Measurements from ENCODE around the gene SIGLEC10.

Gene SIGLEC10

DNA sequence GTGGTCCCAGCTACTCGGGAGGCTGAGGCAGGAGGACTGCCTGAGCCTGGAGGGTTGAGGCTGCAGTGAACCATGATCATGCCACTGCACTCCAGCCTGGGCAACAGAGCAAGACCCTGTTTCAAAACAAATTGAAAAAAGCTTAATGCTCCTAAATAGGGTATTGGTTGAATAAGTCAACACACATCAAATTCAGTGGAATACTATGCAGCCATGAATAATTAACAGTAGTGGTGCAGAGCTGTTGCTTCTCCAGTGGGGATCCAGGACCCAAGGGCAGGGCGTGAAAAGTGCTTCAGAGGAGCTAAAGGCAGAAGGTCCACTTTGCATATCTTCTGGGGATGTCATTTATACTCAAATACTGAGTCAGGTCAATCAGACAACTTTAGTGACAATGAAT, 22.6 kb upstream of the SIGLEC10 start:
- H3K27ac ChIP-seq = no peak overlapping the region
- H3K4me3 ChIP-seq (ENCODE audit: low read depth, low read length) = no peak overlapping the region
- DNase-seq = no peak
- in situ Hi-C loops (cut with HindIII; ENCODE audit: low pct_ligation_motif_present, low sequenced_read_pairs) = no loop called here
- TF ChIP-seq, protein P1, sequence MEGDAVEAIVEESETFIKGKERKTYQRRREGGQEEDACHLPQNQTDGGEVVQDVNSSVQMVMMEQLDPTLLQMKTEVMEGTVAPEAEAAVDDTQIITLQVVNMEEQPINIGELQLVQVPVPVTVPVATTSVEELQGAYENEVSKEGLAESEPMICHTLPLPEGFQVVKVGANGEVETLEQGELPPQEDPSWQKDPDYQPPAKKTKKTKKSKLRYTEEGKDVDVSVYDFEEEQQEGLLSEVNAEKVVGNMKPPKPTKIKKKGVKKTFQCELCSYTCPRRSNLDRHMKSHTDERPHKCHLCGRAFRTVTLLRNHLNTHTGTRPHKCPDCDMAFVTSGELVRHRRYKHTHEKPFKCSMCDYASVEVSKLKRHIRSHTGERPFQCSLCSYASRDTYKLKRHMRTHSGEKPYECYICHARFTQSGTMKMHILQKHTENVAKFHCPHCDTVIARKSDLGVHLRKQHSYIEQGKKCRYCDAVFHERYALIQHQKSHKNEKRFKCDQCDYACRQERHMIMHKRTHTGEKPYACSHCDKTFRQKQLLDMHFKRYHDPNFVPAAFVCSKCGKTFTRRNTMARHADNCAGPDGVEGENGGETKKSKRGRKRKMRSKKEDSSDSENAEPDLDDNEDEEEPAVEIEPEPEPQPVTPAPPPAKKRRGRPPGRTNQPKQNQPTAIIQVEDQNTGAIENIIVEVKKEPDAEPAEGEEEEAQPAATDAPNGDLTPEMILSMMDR (IDR thresholded peaks at IDR 0.05; ENCODE audit: low read depth, low read length, missing control alignments) = no peak
- H3K36me3 ChIP-seq (replicated peaks) = no peaks in the 10 kb centered on the region
- H3K27me3 ChIP-seq (replicated peaks) = no peaks in the 10 kb centered on the region

DNA sequence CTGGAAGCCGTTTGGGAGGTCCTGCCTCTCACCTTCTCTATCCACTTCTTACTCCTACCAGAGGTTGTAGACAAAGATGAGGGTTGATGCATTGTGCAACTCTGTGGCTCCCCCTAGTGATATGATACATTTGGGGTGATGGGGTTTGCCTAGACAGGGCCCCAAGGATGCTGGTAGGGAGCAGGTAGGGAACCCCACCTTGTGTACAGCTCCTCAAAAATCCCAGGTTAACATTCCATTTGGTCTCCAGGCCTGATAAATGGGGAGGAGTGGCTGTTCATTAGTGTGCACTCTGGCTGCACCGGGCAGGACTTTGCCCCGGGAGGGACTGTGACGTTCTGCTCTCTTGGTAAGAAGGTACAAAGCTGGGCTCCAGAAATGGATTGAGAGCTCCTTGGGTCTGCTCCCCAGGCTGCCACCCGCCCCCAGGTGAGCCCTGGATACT, 21.6 kb upstream of the SIGLEC10 start:
- in situ Hi-C loops (cut with HindIII; ENCODE audit: low pct_ligation_motif_present, low sequenced_read_pairs) = no loop called here
- Histone ChIP-seq H3K27ac (no peak overlapping the region), H3K27me3 (replicated peaks) (no peaks in the 10 kb centered on the region), H3K36me3 (replicated peaks) (no peaks in the 10 kb centered on the region), H3K4me3 (ENCODE audit: low read depth, low read length) (no peak overlapping the region)
- TF ChIP-seq, protein P1 (IDR thresholded peaks at IDR 0.05; ENCODE audit: low read depth, low read length, missing control alignments) = no peak
- DNase-seq = no peak

DNA sequence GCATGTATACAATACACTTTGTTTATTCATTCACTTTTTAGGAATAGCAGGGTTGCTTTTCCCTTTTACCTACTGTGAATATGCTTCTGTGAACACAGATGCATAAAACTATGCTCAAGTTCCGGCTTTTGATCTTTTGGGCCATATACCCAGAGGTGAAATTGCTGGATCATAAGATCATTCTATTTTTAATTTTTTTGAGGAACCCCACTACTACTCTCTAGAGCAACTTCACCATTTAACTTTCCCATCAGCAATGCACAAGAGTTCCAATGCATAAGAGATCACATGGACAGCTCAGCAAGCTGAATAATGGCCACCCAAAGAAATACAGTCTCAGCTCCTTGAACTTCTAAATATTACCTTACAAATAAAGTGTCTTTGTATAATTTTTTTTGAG, 17.0 kb upstream of the SIGLEC10 start:
- Histone ChIP-seq H3K27ac (no peak overlapping the region), H3K27me3 (replicated peaks) (no peaks in the 10 kb centered on the region), H3K36me3 (replicated peaks) (no peaks in the 10 kb centered on the region), H3K4me3 (ENCODE audit: low read depth, low read length) (no peak overlapping the region)
- DNase-seq = no peak
- in situ Hi-C loops (cut with HindIII; ENCODE audit: low pct_ligation_motif_present, low sequenced_read_pairs) = no loop called here
- TF ChIP-seq, protein P1 (IDR thresholded peaks at IDR 0.05; ENCODE audit: low read depth, low read length, missing control alignments) = no peak

DNA sequence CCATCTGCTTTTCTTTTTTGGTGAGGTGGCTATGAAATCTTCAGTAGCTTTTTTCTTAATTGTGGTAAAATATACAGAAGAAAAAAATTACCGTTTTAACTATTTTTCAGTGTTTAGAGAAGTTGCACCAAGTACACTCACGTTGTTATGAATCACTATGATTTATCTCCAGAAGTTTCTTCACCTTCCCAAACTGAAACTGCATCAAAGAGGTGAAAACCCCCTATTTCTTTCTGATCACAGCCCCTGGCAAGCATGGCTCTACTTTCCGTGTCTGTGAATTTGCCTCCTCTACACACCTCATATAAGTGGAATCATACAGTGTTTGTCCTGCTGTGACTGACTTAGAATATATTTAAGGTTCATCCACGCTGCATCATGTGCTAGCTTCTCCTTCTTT, 15.6 kb upstream of the SIGLEC10 start:
- Histone ChIP-seq H3K27me3 (replicated peaks) (no peaks in the 10 kb centered on the region), H3K36me3 (replicated peaks) (no peaks in the 10 kb centered on the region), H3K4me3 (ENCODE audit: low read depth, low read length) (no peak overlapping the region), H3K27ac (no peak overlapping the region)
- TF ChIP-seq, protein P1 (IDR thresholded peaks at IDR 0.05; ENCODE audit: low read depth, low read length, missing control alignments) = no peak
- DNase-seq = no peak
- in situ Hi-C loops (cut with HindIII; ENCODE audit: low pct_ligation_motif_present, low sequenced_read_pairs) = no loop called here

DNA sequence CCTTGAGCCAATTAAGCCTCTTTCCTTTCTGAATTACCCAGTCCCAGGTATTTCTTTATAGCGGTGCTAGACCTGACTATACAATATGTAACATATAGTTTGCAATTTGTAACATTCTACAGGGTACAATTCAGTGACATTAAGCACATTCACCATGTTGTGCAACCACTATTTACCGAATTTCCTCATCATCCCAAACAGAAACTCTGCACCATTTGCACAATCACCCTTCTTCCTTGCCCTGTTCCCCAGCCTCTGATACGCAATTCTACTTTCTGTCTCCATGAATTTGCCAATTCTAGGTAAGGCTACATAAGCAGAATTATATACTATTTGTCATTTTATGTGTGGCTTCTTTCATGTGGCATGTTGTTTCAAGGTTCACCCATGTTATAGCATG, 13.7 kb upstream of the SIGLEC10 start:
- no peak for DNase-seq
- in situ Hi-C loops (cut with HindIII; ENCODE audit: low pct_ligation_motif_present, low sequenced_read_pairs) = no loop called here
- Histone ChIP-seq H3K27ac (no peak overlapping the region), H3K27me3 (replicated peaks) (no peaks in the 10 kb centered on the region), H3K4me3 (ENCODE audit: low read depth, low read length) (no peak overlapping the region), H3K36me3 (replicated peaks) (no peaks in the 10 kb centered on the region)
- TF ChIP-seq, protein P1 (IDR thresholded peaks at IDR 0.05; ENCODE audit: low read depth, low read length, missing control alignments) = no peak

- H3K4me3 ChIP-seq (ENCODE audit: low read depth, low read length) = no peak overlapping the region
- H3K27me3 ChIP-seq (replicated peaks) = no peaks in the 10 kb centered on the region
- no peak overlapping the region for H3K27ac ChIP-seq
- in situ Hi-C loops (cut with HindIII; ENCODE audit: low pct_ligation_motif_present, low sequenced_read_pairs) = no loop called here
- DNase-seq = no peak
- no peaks in the 10 kb centered on the region for H3K36me3 ChIP-seq (replicated peaks)
- TF ChIP-seq, protein P1 (IDR thresholded peaks at IDR 0.05; ENCODE audit: low read depth, low read length, missing control alignments) = no peak
Measured at GRCh38 chr19:51430221-51430620, 12.8 kb upstream of the SIGLEC10 start.

Measured in brain microvascular endothelial cell (primary cell).